Activated CD8-positive, alpha-beta memory T cell treated with anti-CD3 and anti-CD28 coated beads, Interleukin-2, amount 50 U/mL, for 1 hour (primary cell): Measurements from ENCODE around the gene FAM229B.

Source experiments
- DNase-seq: peaks from one replicate; pipeline ENCODE4 v3.0.0-alpha.2; 2020; ENCODE audit errors: extremely low read depth

Gene FAM229B

GRCh38 chr6:112141707-112142106 is 54.3 kb downstream of the FAM229B start:
- no peak for DNase-seq

DNA sequence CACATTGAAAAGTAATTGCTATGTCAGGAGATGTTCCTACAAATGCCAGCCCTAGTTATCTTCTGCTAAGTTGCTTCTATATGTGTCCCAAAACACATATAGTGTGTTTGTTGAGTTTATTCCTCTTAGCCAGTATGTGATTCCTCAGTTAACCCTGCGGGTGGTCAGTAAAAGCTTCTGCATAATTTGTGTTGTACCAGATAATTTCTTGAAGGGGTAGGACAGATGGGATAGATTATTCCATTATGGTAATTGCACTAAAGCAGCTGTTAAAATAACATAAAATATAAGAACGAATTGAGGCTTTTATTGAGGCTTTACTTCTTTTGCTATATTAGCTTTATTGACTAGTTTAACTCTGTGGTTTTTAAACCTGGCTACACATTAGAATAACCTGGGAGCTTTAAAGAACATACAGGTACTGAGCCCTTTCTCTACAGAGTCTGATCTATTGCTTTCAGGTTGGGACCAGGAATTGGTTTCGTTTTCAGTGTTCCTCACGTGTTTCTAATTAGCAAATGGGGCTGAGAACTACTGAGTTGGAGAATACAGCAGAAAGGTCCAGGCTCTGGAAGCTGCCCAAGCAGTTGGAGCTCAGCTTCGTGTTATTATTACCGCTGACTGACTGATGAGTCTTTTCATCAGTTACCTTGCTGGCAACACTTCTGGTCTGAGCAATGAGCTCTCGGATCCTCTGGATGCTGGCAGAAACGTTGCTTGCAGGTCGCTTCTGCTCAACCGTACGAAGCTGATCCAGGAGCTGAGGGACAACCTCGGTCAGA is 56.9 kb downstream of the FAM229B start:
- no peak for DNase-seq

GRCh38 chr6:112145080-112145573 is 57.7 kb downstream of the FAM229B start:
- DNase-seq: no peak

DNA sequence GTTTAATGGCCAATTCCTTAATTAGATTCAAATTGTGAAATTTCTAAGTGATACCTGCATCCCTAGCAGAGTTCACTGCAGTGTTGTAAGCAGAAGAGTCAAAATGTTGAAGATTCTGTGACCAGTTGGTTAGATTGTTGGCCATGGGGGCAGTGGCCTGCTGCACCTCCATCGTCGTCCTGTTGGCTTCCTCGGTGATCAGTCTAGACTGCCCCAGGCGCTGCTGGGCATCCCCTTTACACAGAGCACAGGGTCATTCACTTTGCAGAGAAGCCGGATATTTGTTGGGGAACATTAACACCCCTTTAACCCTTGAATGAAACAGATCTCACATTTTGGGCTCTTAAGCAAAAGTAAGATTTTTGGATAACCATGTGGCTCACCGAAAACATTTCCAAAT is 60.7 kb downstream of the FAM229B start:
- no peak for DNase-seq

DNA sequence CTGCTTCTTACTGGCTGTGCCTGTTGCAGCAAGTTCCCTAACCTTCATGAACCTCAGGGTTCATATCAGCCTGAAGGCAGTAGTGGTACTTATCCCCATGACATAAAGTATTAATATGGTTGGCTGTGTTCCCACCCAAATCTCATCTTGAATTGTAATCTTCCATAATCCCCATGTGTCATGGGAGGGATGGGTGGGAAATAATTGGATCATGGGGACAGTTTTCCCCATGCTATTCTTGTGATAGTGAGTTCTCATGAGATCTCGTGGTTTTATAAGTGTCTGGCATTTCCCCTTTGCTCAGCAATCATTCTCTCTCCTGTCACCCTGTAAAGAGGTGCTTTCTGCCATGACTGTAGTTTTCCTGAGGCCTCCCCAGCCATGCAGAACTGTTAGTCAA is 61.8 kb downstream of the FAM229B start:
- DNase-seq: no peak

- DNase-seq: no peak
These were observed 62.4 kb downstream of the FAM229B start for GRCh38 chr6:112149719-112150263.

- no peak for DNase-seq
These were observed 63.0 kb downstream of the FAM229B start for GRCh38 chr6:112150363-112150762.
